Caco-2 (cell line): ENCODE measurements around the gene CAGE1. TPM values are rescaled to one million over a fixed set of nuclear protein-coding genes. Genes with fewer than 3 reads are reported as not detected.
A peak's percentile ranks its signal among the peaks of the same experiment; 100 is the strongest.

Experiments used
- Bru-seq: library from RNA; stranded (reverse); fragments of 400-500 nt; gene quantifications from one replicate; lab custom pipeline; 2021; lab: Mats Ljungman, UMichigan
- BruChase-seq, 2 experiments: library from RNA; stranded (reverse); fragments of 400-500 nt; gene quantifications; one replicate each; lab custom pipeline; 2021; lab: Mats Ljungman, UMichigan
- BruUV-seq: library from RNA; stranded (reverse); fragments of 400-500 nt; replicated peaks from 2 replicates; lab custom pipeline; 2021; lab: Mats Ljungman, UMichigan
- CTCF ChIA-PET: fragments of 300-600 bp; sonication (Branson Sonifier 250); formaldehyde crosslinking; loops from one replicate; lab custom pipeline; 2022; ENCODE audit warnings: antibody characterized with exemption; lab: Charles Lee
- POLR2A ChIA-PET: fragments of 300-600 bp; sonication (Branson Sonifier 250); formaldehyde crosslinking; loops from one replicate; lab custom pipeline; 2022; ENCODE audit warnings: antibody characterized with exemption; lab: Charles Lee
- DNase-seq, 2 experiments: peaks; one replicate each; pipeline versions ENCODE4 v3.0.0 to v3.0.0-alpha.2; 2020 to 2022
- H3K27me3 ChIP-seq: replicated peaks from 2 replicates; pipeline ENCODE4 v1.6.0; 2011; ENCODE audit warnings: low read length; ENCODE audit not compliant: control insufficient read depth, insufficient read depth
- H3K36me3 ChIP-seq: 2 replicates; pipeline ENCODE4 v1.5.1; 2011; ENCODE audit warnings: low read length; ENCODE audit not compliant: control insufficient read depth, insufficient read depth
- H3K4me1 ChIP-seq: fragments of 250-450 bp; sonication (Bioruptor Pico); 2 replicates; pipeline ENCODE4 v1.5.1; 2020; ENCODE audit warnings: mild to moderate bottlenecking
- H3K4me3 ChIP-seq: 2 replicates; pipeline ENCODE4 v1.5.1; 2011; ENCODE audit warnings: low read depth, mild to moderate bottlenecking, control low read depth, low read length
- H3K9me3 ChIP-seq: fragments of 250-450 bp; sonication (Bioruptor Pico); 2 replicates; pipeline ENCODE4 v1.5.1; 2020; ENCODE audit warnings: mild to moderate bottlenecking, moderate library complexity
- H3K27ac Mint-ChIP-seq: one replicate; pipeline ENCODE4 v1.8.0; 2022; ENCODE audit warnings: mixed read lengths; ENCODE audit not compliant: unreplicated experiment
- H3K27me3 Mint-ChIP-seq: one replicate; pipeline ENCODE4 v1.8.0; 2022; ENCODE audit warnings: mixed read lengths; ENCODE audit not compliant: insufficient read depth, unreplicated experiment
- H3K36me3 Mint-ChIP-seq: one replicate; pipeline ENCODE4 v1.8.0; 2022; ENCODE audit warnings: mild to moderate bottlenecking, mixed read lengths; ENCODE audit not compliant: insufficient read depth, unreplicated experiment
- H3K4me1 Mint-ChIP-seq: one replicate; pipeline ENCODE4 v1.8.0; 2022; ENCODE audit warnings: low read depth, mixed read lengths; ENCODE audit not compliant: unreplicated experiment
- H3K4me3 Mint-ChIP-seq: one replicate; pipeline ENCODE4 v1.8.0; 2022; ENCODE audit warnings: mild to moderate bottlenecking, moderate library complexity, mixed read lengths; ENCODE audit not compliant: unreplicated experiment
- H3K9me3 Mint-ChIP-seq: one replicate; pipeline ENCODE4 v1.8.0; 2022; ENCODE audit warnings: mixed read lengths; ENCODE audit not compliant: unreplicated experiment
- intact Hi-C: fragments of 100-400 bp; cut with micrococcal nuclease; formaldehyde crosslinking; loops from one replicate; pipeline ENCODE4 v1.10.0; 2022; ENCODE audit not compliant: unreplicated experiment
- long read RNA-seq: library from polyadenylated mRNA; stranded (forward); transcript quantifications from one replicate; pipeline ENCODE4 v2.0.0, GENCODE V29; 2022
- total RNA-seq: library from RNA; stranded (reverse); gene quantifications from 2 replicates; pipeline ENCODE4 v1.2.3, GENCODE V29; 2022
- TF ChIP-seq, protein P1 (sequence below), 2 experiments: fragments of 200-600 bp in 1 of 2; IDR thresholded peaks; 1 replicate in 1 of 2; 2 replicates in 1 of 2; pipeline versions ENCODE4 v1.5.1 to v1.8.0; 2011 to 2022; ENCODE audit warnings: antibody characterized with exemption in 1 of 2, control low read depth in 1 of 2, inconsistent platforms in 1 of 2, low read depth in 1 of 2, low read length in 1 of 2, mild to moderate bottlenecking in 1 of 2, moderate library complexity in 1 of 2; ENCODE audit not compliant: insufficient read depth in 1 of 2, severe bottlenecking in 1 of 2, unreplicated experiment in 1 of 2

Gene CAGE1
- total RNA-seq (0.26 and 0.59 TPM in 2 replicates), Bru-seq, nascent RNA (percentile 40 among the genes with signal in this experiment), BruChase-seq, experiment 1, labeled RNA remaining after a 2-hour chase (percentile 36 among the genes with signal in this experiment), BruChase-seq, experiment 2, labeled RNA remaining after a 6-hour chase (percentile 39 among the genes with signal in this experiment)
- long read RNA-seq: 0 reads

DNA sequence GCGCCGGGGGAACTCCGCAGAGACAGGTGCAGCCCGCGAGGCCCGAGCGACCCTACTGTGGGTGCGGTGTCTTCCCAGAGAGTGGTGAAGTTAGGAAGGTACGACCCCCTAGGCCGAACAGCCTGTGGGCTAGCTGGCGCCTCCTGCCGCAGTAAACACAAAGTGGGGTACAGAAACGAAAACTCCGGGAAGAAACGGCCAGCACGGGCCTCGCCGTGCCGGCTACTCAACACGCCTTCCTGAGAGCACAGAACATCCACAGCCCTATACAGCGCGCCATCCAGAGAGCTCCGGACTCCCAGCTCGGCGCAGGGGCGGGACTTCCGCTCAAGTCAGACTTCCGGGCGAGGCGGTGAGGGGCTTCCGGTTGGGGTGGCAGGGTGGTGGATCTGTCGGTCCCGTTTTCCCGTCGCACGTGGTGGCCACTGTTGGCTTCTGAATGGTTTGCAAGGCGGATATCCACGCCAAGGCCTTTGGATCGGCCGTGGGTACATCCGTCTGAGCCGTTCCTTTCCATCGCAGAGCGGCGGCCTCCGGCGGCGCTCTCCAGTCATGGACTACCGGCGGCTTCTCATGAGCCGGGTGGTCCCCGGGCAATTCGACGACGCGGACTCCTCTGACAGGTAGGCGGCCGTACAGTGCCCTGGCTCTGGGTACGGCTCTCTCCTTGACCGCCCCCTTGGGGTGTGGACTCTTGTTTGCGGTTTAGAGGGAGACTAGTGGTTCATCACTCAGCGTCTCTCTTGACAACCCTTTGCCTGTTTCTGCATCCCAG lies at the start of gene CAGE1, which contains the start of gene RIOK1:
Gene CAGE1, minus strand, starts transcription at position 292 of the 775 bp plus-strand sequence. CDS start 2,569 bp downstream, outside the sequence.
Gene RIOK1, plus strand, starts transcription at position 358 of the 775 bp plus-strand sequence. Its CDS starts 195 bp downstream, at position 553.
- peak within 1 kb of the TSS; percentile 99 for H3K27ac Mint-ChIP-seq
- peaks cover 34% of the 10 kb centered on the region for H3K4me1 Mint-ChIP-seq
- Histone ChIP-seq H3K9me3 (no peaks in the 10 kb centered on the region), H3K27me3 (no peaks in the 10 kb centered on the region), H3K4me3 (peak within 1 kb of the TSS; percentile 59), H3K4me1 (peaks cover 17% of the 10 kb centered on the region), H3K36me3 (no peaks in the 10 kb centered on the region)
- DNase-seq: peak; percentile 95
- BruUV-seq: TSS peak; percentile 52
- ChIA-PET POLR2A (interaction anchor here (0.5 to 1.5 kb wide), 12 partner anchors 23 to 208 kb away, joined by 3 to 11 read pairs (median 4); partner anchors contain the start of genes DSP, SNRNP48 and SSR1), CTCF (interaction anchor here (0.6 to 1.0 kb wide), 7 partner anchors 14 to 225 kb away, joined by 3 to 8 read pairs (median 4); partner anchors contain the start of gene DSP)
- TF ChIP-seq, protein P1, sequence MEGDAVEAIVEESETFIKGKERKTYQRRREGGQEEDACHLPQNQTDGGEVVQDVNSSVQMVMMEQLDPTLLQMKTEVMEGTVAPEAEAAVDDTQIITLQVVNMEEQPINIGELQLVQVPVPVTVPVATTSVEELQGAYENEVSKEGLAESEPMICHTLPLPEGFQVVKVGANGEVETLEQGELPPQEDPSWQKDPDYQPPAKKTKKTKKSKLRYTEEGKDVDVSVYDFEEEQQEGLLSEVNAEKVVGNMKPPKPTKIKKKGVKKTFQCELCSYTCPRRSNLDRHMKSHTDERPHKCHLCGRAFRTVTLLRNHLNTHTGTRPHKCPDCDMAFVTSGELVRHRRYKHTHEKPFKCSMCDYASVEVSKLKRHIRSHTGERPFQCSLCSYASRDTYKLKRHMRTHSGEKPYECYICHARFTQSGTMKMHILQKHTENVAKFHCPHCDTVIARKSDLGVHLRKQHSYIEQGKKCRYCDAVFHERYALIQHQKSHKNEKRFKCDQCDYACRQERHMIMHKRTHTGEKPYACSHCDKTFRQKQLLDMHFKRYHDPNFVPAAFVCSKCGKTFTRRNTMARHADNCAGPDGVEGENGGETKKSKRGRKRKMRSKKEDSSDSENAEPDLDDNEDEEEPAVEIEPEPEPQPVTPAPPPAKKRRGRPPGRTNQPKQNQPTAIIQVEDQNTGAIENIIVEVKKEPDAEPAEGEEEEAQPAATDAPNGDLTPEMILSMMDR (IDR thresholded peaks at IDR 0.05; ENCODE audit: insufficient read depth in 1 of 2, low read depth in 1 of 2, low read length in 1 of 2, severe bottlenecking in 1 of 2, unreplicated experiment in 1 of 2): peak in 1 of 2 experiments; percentile 27
- peaks cover 43% of the 10 kb centered on the region for H3K36me3 Mint-ChIP-seq
- H3K9me3 Mint-ChIP-seq: no peaks in the 10 kb centered on the region
- intact Hi-C loops: loop anchor here (1.0 to 2.0 kb wide), 3 partner anchors 43 to 226 kb away; partner anchors contain the start of gene SSR1
- peak within 1 kb of the TSS; percentile 77 for H3K4me3 Mint-ChIP-seq
- H3K27me3 Mint-ChIP-seq: no peaks in the 10 kb centered on the region

- no peak overlapping the region for H3K4me3 ChIP-seq
- no peaks in the 10 kb centered on the region for H3K27me3 ChIP-seq
- ChIA-PET CTCF (no interaction called here), POLR2A (no interaction called here)
- TF ChIP-seq, protein P1 (IDR thresholded peaks at IDR 0.05; ENCODE audit: insufficient read depth in 1 of 2, low read depth in 1 of 2, low read length in 1 of 2, severe bottlenecking in 1 of 2, unreplicated experiment in 1 of 2): no peak
- peaks cover 8% of the 10 kb centered on the region for H3K9me3 Mint-ChIP-seq
- H3K4me1 ChIP-seq: 0 out of 2 replicates have a peak, but pooled peaks cover 3% of the 10 kb centered on the region
- BruUV-seq: no TSS peak
- no peak overlapping the region for H3K27ac Mint-ChIP-seq
- H3K4me3 Mint-ChIP-seq: no peak overlapping the region
- no peaks in the 10 kb centered on the region for H3K36me3 Mint-ChIP-seq
- intact Hi-C loops: no loop called here
- peaks cover 13% of the 10 kb centered on the region for H3K4me1 Mint-ChIP-seq
- DNase-seq: no peak
- H3K9me3 ChIP-seq: no peaks in the 10 kb centered on the region
- no peaks in the 10 kb centered on the region for H3K27me3 Mint-ChIP-seq
- no peaks in the 10 kb centered on the region for H3K36me3 ChIP-seq
These were observed 49.7 kb upstream of the CAGE1 start for GRCh38 chr6:7439228-7439627.

DNA sequence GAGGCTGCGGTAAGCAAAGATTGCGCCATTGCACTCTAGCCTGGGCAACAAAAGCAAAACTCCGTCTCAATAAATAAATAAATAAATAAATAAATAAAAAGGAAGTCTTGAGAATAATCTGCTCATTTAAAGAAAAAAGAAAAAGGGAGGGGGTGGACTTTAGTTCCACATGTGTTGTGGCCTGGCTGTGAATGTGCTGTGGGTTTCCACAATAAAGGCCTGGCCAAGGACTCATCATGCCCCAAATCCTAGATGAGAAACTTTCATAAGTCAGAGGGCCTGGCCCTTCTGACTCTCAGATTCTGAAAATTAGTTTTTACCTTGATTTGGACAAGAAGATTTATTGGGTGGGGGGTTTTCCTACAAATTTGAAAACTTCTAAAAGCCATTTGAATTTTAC lies 48.5 kb upstream of the CAGE1 start:
- H3K4me3 Mint-ChIP-seq: no peak overlapping the region
- intact Hi-C loops: no loop called here
- Histone ChIP-seq H3K4me1 (0 out of 2 replicates have a peak, but pooled peaks cover 3% of the 10 kb centered on the region), H3K9me3 (no peaks in the 10 kb centered on the region), H3K27me3 (no peaks in the 10 kb centered on the region), H3K36me3 (no peaks in the 10 kb centered on the region), H3K4me3 (no peak overlapping the region)
- H3K27ac Mint-ChIP-seq: no peak overlapping the region
- TF ChIP-seq, protein P1 (IDR thresholded peaks at IDR 0.05; ENCODE audit: insufficient read depth in 1 of 2, low read depth in 1 of 2, low read length in 1 of 2, severe bottlenecking in 1 of 2, unreplicated experiment in 1 of 2): no peak
- H3K9me3 Mint-ChIP-seq: peaks cover 8% of the 10 kb centered on the region
- no peak for DNase-seq
- peaks cover 13% of the 10 kb centered on the region for H3K4me1 Mint-ChIP-seq
- no peaks in the 10 kb centered on the region for H3K27me3 Mint-ChIP-seq
- H3K36me3 Mint-ChIP-seq: no peaks in the 10 kb centered on the region
- ChIA-PET POLR2A (no interaction called here), CTCF (no interaction called here)
- no TSS peak for BruUV-seq
